ENCODE measurements around the gene OR2V1.
A peak's percentile ranks its signal among the peaks of the same experiment; 100 is the strongest.

The OR2V1 gene

GRCh38 chr5:181142054-181142453 lies 11.1 kb upstream of the OR2V1 start:
- no peak overlapping the region for H3K4me3 ChIP-seq (ENCODE audit: low read length)
- no peak for TF ChIP-seq CTCF (conservative IDR thresholded peaks at IDR 0.05; ENCODE audit: low read length)
- DNase-seq (ENCODE audit: low read depth): no peak

- no peak for DNase-seq (ENCODE audit: low read depth)
- H3K4me3 ChIP-seq (ENCODE audit: low read length): no peak overlapping the region
- TF ChIP-seq CTCF (conservative IDR thresholded peaks at IDR 0.05; ENCODE audit: low read length): no peak
Measured at GRCh38 chr5:181140766-181141165, 9.8 kb upstream of the OR2V1 start.

- H3K4me3 ChIP-seq (ENCODE audit: low read length): no peak overlapping the region
- no peak for DNase-seq (ENCODE audit: low read depth)
- TF ChIP-seq CTCF (conservative IDR thresholded peaks at IDR 0.05; ENCODE audit: low read length): no peak
Measured at GRCh38 chr5:181138258-181138657, 7.3 kb upstream of the OR2V1 start.

GRCh38 chr5:181136361-181136955 lies 5.5 kb upstream of the OR2V1 start:
- no peak overlapping the region for H3K4me3 ChIP-seq (ENCODE audit: low read length)
- no peak for TF ChIP-seq CTCF (conservative IDR thresholded peaks at IDR 0.05; ENCODE audit: low read length)
- DNase-seq (ENCODE audit: low read depth): no peak

GRCh38 chr5:181134259-181134658 lies 3.3 kb upstream of the OR2V1 start:
- no peak for TF ChIP-seq CTCF (conservative IDR thresholded peaks at IDR 0.05; ENCODE audit: low read length)
- no peak overlapping the region for H3K4me3 ChIP-seq (ENCODE audit: low read length)
- no peak for DNase-seq (ENCODE audit: low read depth)

- peak; percentile 70 for DNase-seq (ENCODE audit: low read depth)
- no peak overlapping the region for H3K4me3 ChIP-seq (ENCODE audit: low read length)
- no peak for TF ChIP-seq CTCF (conservative IDR thresholded peaks at IDR 0.05; ENCODE audit: low read length)
Measured at GRCh38 chr5:181133610-181134231, 2.8 kb upstream of the OR2V1 start.

GRCh38 chr5:181133083-181133482 lies 2.1 kb upstream of the OR2V1 start:
- no peak for TF ChIP-seq CTCF (conservative IDR thresholded peaks at IDR 0.05; ENCODE audit: low read length)
- no peak for DNase-seq (ENCODE audit: low read depth)
- no peak overlapping the region for H3K4me3 ChIP-seq (ENCODE audit: low read length)
